IMR-90 (cell line): Measurements from ENCODE around the gene C10orf120. TPM values are rescaled to one million over a fixed set of nuclear protein-coding genes. Genes with fewer than 3 reads are reported as not detected.

Experiments used
- ATAC-seq: fragments of 200-7000 bp; cut with Tn5 transposase; 2 replicates; pipeline ENCODE4 v1.9.1; 2020; ENCODE audit warnings: low read depth, mild to moderate bottlenecking, moderate library complexity
- BruUV-seq: library from RNA; stranded (reverse); fragments of 400-500 nt; replicated peaks from 2 replicates; lab custom pipeline; 2021; lab: Mats Ljungman, UMichigan
- CTCF ChIA-PET: fragments of 300-600 bp; formaldehyde crosslinking; extraction: SDS; loops from one replicate; lab custom pipeline; 2021; ENCODE audit warnings: antibody characterized with exemption; lab: Yijun Ruan, JAX
- POLR2A ChIA-PET: fragments of 300-600 bp; sonication (Branson Sonifier 250); formaldehyde crosslinking; loops from one replicate; lab custom pipeline; 2022; ENCODE audit warnings: antibody characterized with exemption; ENCODE audit not compliant: unreplicated experiment; lab: Charles Lee
- DNase-seq: peaks from one replicate; pipeline ENCODE4 v3.0.0; 2013
- H2AFZ ChIP-seq: replicated peaks from 2 replicates; pipeline ENCODE3; 2013; ENCODE audit warnings: low read length, mild to moderate bottlenecking; ENCODE audit not compliant: poor library complexity
- H2AK5ac ChIP-seq: 2 replicates; pipeline ENCODE4 v1.6.1; 2013; ENCODE audit warnings: low read depth, low read length, inconsistent platforms
- H2AK9ac ChIP-seq: replicated peaks from 2 replicates; pipeline ENCODE3; 2013; ENCODE audit warnings: mild to moderate bottlenecking, low read depth, low read length, moderate library complexity; ENCODE audit not compliant: poor library complexity
- H2BK120ac ChIP-seq: 2 replicates; pipeline ENCODE4 v1.6.1; 2013; ENCODE audit warnings: low read depth, low read length, inconsistent platforms
- H2BK15ac ChIP-seq: 3 replicates; pipeline ENCODE4 v1.6.1; 2013; ENCODE audit warnings: low read depth, low read length, inconsistent platforms
- H2BK20ac ChIP-seq: 2 replicates; pipeline ENCODE4 v1.6.1; 2013; ENCODE audit warnings: low read depth, mild to moderate bottlenecking, inconsistent platforms, low read length, moderate library complexity
- H2BK5ac ChIP-seq: 2 replicates; pipeline ENCODE4 v1.6.1; 2013; ENCODE audit warnings: mild to moderate bottlenecking, low read depth, low read length, inconsistent platforms; ENCODE audit not compliant: poor library complexity, severe bottlenecking
- H3K14ac ChIP-seq: replicated peaks from 2 replicates; pipeline ENCODE4 v1.6.1; 2013; ENCODE audit warnings: low read depth, low read length, inconsistent platforms
- H3K18ac ChIP-seq: 2 replicates; pipeline ENCODE4 v1.6.1; 2013; ENCODE audit warnings: low read depth, low read length, control low read depth
- H3K23ac ChIP-seq: 2 replicates; pipeline ENCODE4 v1.6.1; 2013; ENCODE audit warnings: low read depth, low read length, inconsistent platforms
- H3K27ac ChIP-seq: 2 replicates; pipeline ENCODE4 v1.5.1; 2013; ENCODE audit warnings: mild to moderate bottlenecking, control low read depth, low read length; ENCODE audit not compliant: insufficient read depth
- H3K27me3 ChIP-seq: 2 replicates; pipeline ENCODE4 v1.6.1; 2013; ENCODE audit warnings: low read length; ENCODE audit not compliant: control insufficient read depth, insufficient read depth
- H3K36me3 ChIP-seq: 2 replicates; pipeline ENCODE4 v1.6.1; 2013; ENCODE audit warnings: low read length, mixed read lengths; ENCODE audit not compliant: control insufficient read depth, insufficient read depth
- H3K4ac ChIP-seq: 2 replicates; pipeline ENCODE4 v1.6.1; 2013; ENCODE audit warnings: low read depth, low read length, inconsistent platforms
- H3K4me1 ChIP-seq: 2 replicates; pipeline ENCODE4 v1.6.1; 2013; ENCODE audit warnings: low read length, mixed read lengths; ENCODE audit not compliant: control insufficient read depth, insufficient read depth
- H3K4me2 ChIP-seq: 2 replicates; pipeline ENCODE4 v1.6.1; 2013; ENCODE audit warnings: low read depth, mild to moderate bottlenecking, control low read depth, low read length, moderate library complexity
- H3K4me3 ChIP-seq: 2 replicates; pipeline ENCODE4 v1.5.1; 2013; ENCODE audit warnings: low read depth, mild to moderate bottlenecking, control low read depth, low read length, moderate library complexity; ENCODE audit not compliant: insufficient read depth
- H3K56ac ChIP-seq: 2 replicates; pipeline ENCODE4 v1.6.1; 2013; ENCODE audit warnings: low read length, inconsistent platforms; ENCODE audit not compliant: insufficient read depth; ENCODE audit errors: extremely low read depth
- H3K79me1 ChIP-seq, 2 experiments: 2 replicates each; pipeline ENCODE4 v1.6.1; 2013; ENCODE audit warnings: low read length in 2 of 2, inconsistent platforms in 1 of 2, low read depth in 1 of 2
- H3K9ac ChIP-seq: 2 replicates; pipeline ENCODE4 v1.6.1; 2013; ENCODE audit warnings: low read depth, low read length, control low read depth
- H3K9me1 ChIP-seq: 2 replicates; pipeline ENCODE4 v1.6.1; 2013; ENCODE audit warnings: low read length, inconsistent platforms; ENCODE audit not compliant: insufficient read depth
- H3K9me3 ChIP-seq: 2 replicates; pipeline ENCODE4 v1.6.1; 2013; ENCODE audit warnings: low read length; ENCODE audit not compliant: control insufficient read depth, insufficient read depth
- H4K20me1 ChIP-seq: 2 replicates; pipeline ENCODE4 v1.6.1; 2013; ENCODE audit warnings: low read length, inconsistent platforms; ENCODE audit not compliant: insufficient read depth
- H4K5ac ChIP-seq: 2 replicates; pipeline ENCODE4 v1.6.1; 2013; ENCODE audit warnings: mild to moderate bottlenecking, low read depth, low read length, control low read depth
- H4K8ac ChIP-seq, 2 experiments: 2 replicates each; pipeline ENCODE4 v1.6.1; 2013; ENCODE audit warnings: low read depth in 2 of 2, low read length in 2 of 2, control low read depth in 1 of 2, inconsistent platforms in 1 of 2
- H4K91ac ChIP-seq: 2 replicates; pipeline ENCODE4 v1.6.1; 2013; ENCODE audit warnings: low read depth, low read length, inconsistent platforms; ENCODE audit not compliant: insufficient read depth
- FOS ChIP-seq: fragments of 150-350 bp; IDR thresholded peaks from 2 replicates; pipeline ENCODE4 v1.6.1; 2016; ENCODE audit warnings: low read depth, low read length
- RCOR1 ChIP-seq: IDR thresholded peaks from 2 replicates; pipeline ENCODE4 v1.6.1; 2012; ENCODE audit warnings: mild to moderate bottlenecking, low read length, improper control_type of control experiment; ENCODE audit not compliant: insufficient replicate concordance
- USF2 ChIP-seq: fragments of 150-350 bp; IDR thresholded peaks from 2 replicates; pipeline ENCODE4 v1.6.1; 2017; ENCODE audit warnings: mild to moderate bottlenecking, antibody characterized with exemption, low read length, low read depth
- WGBS, 2 experiments: methylation state at CpG; one replicate each; pipeline versions ENCODE4 v1.1.5 to v1.1.7; 2013; ENCODE audit warnings: missing lambda C conversion rate in 2 of 2; ENCODE audit not compliant: insufficient read length in 1 of 2; ENCODE audit errors: extremely low coverage in 2 of 2; 5-methylcytosine and 5-hydroxymethylcytosine counted together
- dilution Hi-C: fragments of 300-500 bp; cut with HindIII; formaldehyde crosslinking; loops from one replicate; pipeline ENCODE4 v1.14.3; 2018; ENCODE audit warnings: low sequenced_read_pairs; ENCODE audit not compliant: unreplicated experiment
- in situ Hi-C: fragments of 300-500 bp; cut with MboI; formaldehyde crosslinking; loops from 3 replicates; pipeline ENCODE4 v1.14.3; 2019; ENCODE audit warnings: low sequenced_read_pairs, inconsistent platforms, mixed read lengths
- intact Hi-C: fragments of 100-400 bp; cut with micrococcal nuclease; formaldehyde crosslinking; loops from 2 replicates; pipeline ENCODE4 v1.10.0; 2022
- polyA plus RNA-seq, 3 experiments: library from polyadenylated mRNA; depleted of rRNA; stranded (reverse); fragments of >200 nt; gene quantifications; 2 replicates each; pipeline ENCODE4 v1.2.3, GENCODE V29; 2012; ENCODE audit warnings: low replicate concordance in 1 of 3
- total RNA-seq: library from RNA; depleted of rRNA; stranded (reverse); fragments of >200 nt; gene quantifications from 2 replicates; pipeline ENCODE4 v1.2.3, GENCODE V29; 2012
- TF ChIP-seq, protein P1 (sequence below): fragments of 150-350 bp; IDR thresholded peaks from 2 replicates; pipeline ENCODE4 v1.6.1; 2016; ENCODE audit warnings: low read depth, mild to moderate bottlenecking, low read length, moderate library complexity, borderline replicate concordance

Gene C10orf120
- total and polyA plus RNA-seq, 2 of the 4 experiments (the other 2 are of a cell fraction), result not detected

DNA sequence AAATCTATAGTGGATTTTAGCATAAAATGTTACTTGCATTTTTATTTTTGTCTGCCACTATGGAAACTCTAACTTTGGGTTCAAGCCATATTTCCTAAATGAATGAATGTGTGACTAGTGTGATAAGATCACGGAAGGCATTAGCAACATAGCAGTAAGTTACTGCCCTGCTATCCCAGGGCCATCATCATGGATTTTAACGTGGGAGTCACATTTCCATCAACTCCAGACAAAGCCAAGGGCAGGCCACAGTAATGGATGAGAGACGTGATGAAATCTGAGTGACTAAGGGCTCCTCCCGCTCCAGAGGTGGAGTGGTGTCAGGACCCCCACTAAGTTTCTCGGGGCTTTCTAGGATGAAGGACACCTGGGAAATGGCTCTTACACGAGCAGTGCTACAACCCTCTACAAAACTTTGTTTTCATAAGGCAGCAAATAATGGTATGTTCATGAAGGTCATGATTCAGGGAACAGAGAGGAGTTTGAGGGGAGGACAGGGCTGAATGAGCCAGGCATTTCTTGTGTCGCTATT is 34.3 kb downstream of the C10orf120 start:
- TF ChIP-seq RCOR1 (no peak), FOS (no peak), USF2 (no peak)
- TF ChIP-seq, protein P1, sequence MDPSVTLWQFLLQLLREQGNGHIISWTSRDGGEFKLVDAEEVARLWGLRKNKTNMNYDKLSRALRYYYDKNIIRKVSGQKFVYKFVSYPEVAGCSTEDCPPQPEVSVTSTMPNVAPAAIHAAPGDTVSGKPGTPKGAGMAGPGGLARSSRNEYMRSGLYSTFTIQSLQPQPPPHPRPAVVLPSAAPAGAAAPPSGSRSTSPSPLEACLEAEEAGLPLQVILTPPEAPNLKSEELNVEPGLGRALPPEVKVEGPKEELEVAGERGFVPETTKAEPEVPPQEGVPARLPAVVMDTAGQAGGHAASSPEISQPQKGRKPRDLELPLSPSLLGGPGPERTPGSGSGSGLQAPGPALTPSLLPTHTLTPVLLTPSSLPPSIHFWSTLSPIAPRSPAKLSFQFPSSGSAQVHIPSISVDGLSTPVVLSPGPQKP, result no peak
- H3K9ac ChIP-seq, result no peak overlapping the region
- no peak overlapping the region for H3K18ac ChIP-seq
- POLR2A ChIA-PET, result no interaction called here
- no peak overlapping the region for H4K91ac ChIP-seq
- H2AFZ ChIP-seq, result no peak overlapping the region
- CTCF ChIA-PET, result no interaction called here
- dilution Hi-C loops (no loop called here), in situ Hi-C loops (loop anchor here (25.0 kb wide), 1 partner anchor 897 kb away; no protein-coding TSS in a partner anchor), intact Hi-C loops (no loop called here)
- H3K56ac ChIP-seq, result no peak overlapping the region
- H2BK120ac ChIP-seq, result no peak overlapping the region
- H2BK20ac ChIP-seq, result no peak overlapping the region
- no peak overlapping the region for H3K14ac ChIP-seq
- no peaks in the 10 kb centered on the region for H3K27me3 ChIP-seq
- H3K36me3 ChIP-seq, result no peaks in the 10 kb centered on the region
- no peaks in the 10 kb centered on the region for H3K9me3 ChIP-seq
- H3K4me2 ChIP-seq, result no peak overlapping the region
- no peak overlapping the region for H3K27ac ChIP-seq
- no peak overlapping the region for H2BK5ac ChIP-seq
- no peak overlapping the region for H3K4ac ChIP-seq
- H3K4me1 ChIP-seq, result no peaks in the 10 kb centered on the region
- no peaks in the 10 kb centered on the region for H3K9me1 ChIP-seq
- DNase-seq, result no peak
- no peaks in the 10 kb centered on the region for H3K79me1 ChIP-seq
- BruUV-seq, result no TSS peak
- no peak overlapping the region for H4K8ac ChIP-seq
- no peak overlapping the region for H4K5ac ChIP-seq
- H2BK15ac ChIP-seq, result no peak overlapping the region
- no peak overlapping the region for H2AK5ac ChIP-seq
- H3K4me3 ChIP-seq, result no peak overlapping the region
- no peak overlapping the region for H3K23ac ChIP-seq
- no peak for ATAC-seq
- H2AK9ac ChIP-seq, result no peak overlapping the region
- no peaks in the 10 kb centered on the region for H4K20me1 ChIP-seq
- no CpG with 5 or more reads among the region's 7 CpGs for WGBS, 2 experiments
